Measurements from ENCODE around the gene SNX10.

DNA sequence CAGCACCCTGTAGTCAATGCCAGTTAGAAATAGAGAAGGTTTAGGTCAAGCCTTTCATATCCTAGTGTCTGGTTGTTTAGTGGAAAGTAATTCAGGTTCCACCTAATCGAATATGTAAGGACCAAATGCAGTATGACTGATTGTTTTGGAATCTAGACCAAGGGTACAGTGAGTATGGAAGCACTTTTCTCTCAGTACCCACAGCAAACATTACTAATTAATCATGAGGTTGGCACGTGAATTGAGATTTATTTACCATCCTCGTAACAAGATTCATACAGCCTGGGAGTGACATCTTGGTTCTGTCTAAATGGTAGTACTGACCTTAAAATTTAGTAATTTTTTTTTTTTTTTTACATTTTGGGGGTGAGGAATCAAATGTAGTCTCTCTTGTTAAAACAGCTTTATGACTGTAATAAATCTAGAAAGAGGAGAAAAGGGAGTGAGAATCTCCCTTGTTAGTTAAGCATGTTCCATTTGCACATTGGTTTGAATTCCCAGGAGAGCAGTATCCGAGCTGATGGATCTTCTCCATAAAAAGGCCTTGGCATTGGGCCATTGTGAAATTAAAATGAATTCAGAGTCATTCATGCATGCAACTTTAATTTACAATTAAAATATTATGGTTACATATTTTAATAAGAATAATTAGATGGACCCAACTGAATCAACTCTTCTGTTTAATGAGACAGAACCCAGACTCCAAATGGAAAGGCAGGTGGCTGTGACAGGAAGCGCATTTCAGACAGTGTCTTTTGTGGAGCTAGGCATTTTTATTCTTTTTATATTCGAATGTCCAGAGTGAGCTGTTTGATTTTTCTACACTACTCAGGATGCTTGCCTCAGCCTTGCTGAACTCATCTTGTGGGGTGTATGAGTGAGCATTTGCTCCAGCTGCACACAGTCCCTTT is 57.6 kb downstream of the SNX10 start:
- no peak for TF ChIP-seq EZH2 (IDR thresholded peaks at IDR 0.05; ENCODE audit: insufficient read depth, poor library complexity, severe bottlenecking)
- no peak for TF ChIP-seq EZH2phosphoT487 (IDR thresholded peaks at IDR 0.05; ENCODE audit: insufficient read depth, low read depth)

Measured in GM23248 (cell line).